HCT116 (cell line): Measurements from ENCODE around the gene ABL1. TPM values are rescaled to one million over a fixed set of nuclear protein-coding genes. Genes with fewer than 3 reads are reported as not detected.

Source experiments
- ATAC-seq: fragments of 200-7000 bp; cut with Tn5 transposase; 2 replicates; pipeline ENCODE4 v1.9.1; 2020; ENCODE audit warnings: mild to moderate bottlenecking, moderate library complexity
- BruUV-seq: library from RNA; stranded (reverse); fragments of 400-500 nt; replicated peaks from 2 replicates; lab custom pipeline; 2021; lab: Mats Ljungman, UMichigan
- CTCF ChIA-PET: fragments of 300-600 bp; sonication (Branson Sonifier 250); formaldehyde crosslinking; loops from one replicate; lab custom pipeline; 2021; ENCODE audit warnings: antibody characterized with exemption; lab: Charles Lee
- POLR2A ChIA-PET: fragments of 300-600, 350-600 bp; sonication (Branson Sonifier 250); formaldehyde crosslinking; loops from one replicate; lab custom pipeline; 2021; ENCODE audit warnings: antibody characterized with exemption; lab: Charles Lee
- RAD21 ChIA-PET, 2 experiments: fragments of 300-600 bp; sonication (Branson Sonifier 250); formaldehyde crosslinking; loops; one replicate each; lab custom pipeline; 2023; ENCODE audit warnings: low total read pairs in 2 of 2; ENCODE audit not compliant: uncharacterized antibody in 2 of 2, unreplicated experiment in 2 of 2, low non-redundant PET in 1 of 2; lab: Charles Lee
- DNase-seq: peaks from one replicate; pipeline ENCODE4 v3.0.0-alpha.2; 2010; ENCODE audit warnings: low read depth, low spot score
- H2AFZ ChIP-seq: fragments of 200-600 bp; shearing (Covaris generic), sonication (generic); 2 replicates; pipeline ENCODE4 v1.6.1; 2017; ENCODE audit warnings: low read depth, mixed run types, mixed read lengths, antibody characterized with exemption, low read length; ENCODE audit not compliant: poor library complexity, severe bottlenecking
- H3K27ac ChIP-seq: 2 replicates; pipeline ENCODE4 v1.5.1; 2012; ENCODE audit warnings: low read depth, low read length
- H3K27me3 ChIP-seq: fragments of 200-600 bp; sonication (generic); 2 replicates; pipeline ENCODE4 v1.6.1; 2016; ENCODE audit warnings: mixed run types, low read length, mixed read lengths; ENCODE audit not compliant: insufficient read depth
- H3K36me3 ChIP-seq, 2 experiments: fragments of 200-500 bp in 1 of 2; fragments of 200-600 bp in 1 of 2; sonication (Bioruptor generic) in 1 of 2; sonication (generic) in 1 of 2; 2 replicates each; pipeline versions ENCODE4 v1.5.1 to v1.6.1; 2014 to 2016; ENCODE audit warnings: low read length in 2 of 2, inconsistent platforms in 1 of 2, mixed read lengths in 1 of 2, mixed run types in 1 of 2; ENCODE audit not compliant: insufficient read depth in 2 of 2, control insufficient read depth in 1 of 2
- H3K4me1 ChIP-seq, 2 experiments: fragments of 200-600 bp in 1 of 2; sonication (generic) in 1 of 2; 2 replicates each; pipeline versions ENCODE4 v1.5.1 to v1.6.1; 2012 to 2017; ENCODE audit warnings: low read length in 2 of 2, inconsistent platforms in 1 of 2, mild to moderate bottlenecking in 1 of 2, mixed read lengths in 1 of 2, mixed run types in 1 of 2, moderate library complexity in 1 of 2; ENCODE audit not compliant: insufficient read depth in 2 of 2, control insufficient read depth in 1 of 2
- H3K4me2 ChIP-seq: fragments of 200-600 bp; sonication (generic); 2 replicates; pipeline ENCODE4 v1.6.1; 2017; ENCODE audit warnings: mixed run types, low read length, mixed read lengths
- H3K4me3 ChIP-seq, 2 experiments: fragments of 200-600 bp in 1 of 2; sonication (generic) in 1 of 2; replicated peaks in 1 of 2; 2 replicates each; pipeline ENCODE4 v1.5.1; 2011 to 2016; ENCODE audit warnings: low read length in 2 of 2, control low read depth in 1 of 2, low read depth in 1 of 2, mild to moderate bottlenecking in 1 of 2, mixed read lengths in 1 of 2, mixed run types in 1 of 2
- H3K79me2 ChIP-seq: fragments of 200-600 bp; sonication (generic); 2 replicates; pipeline ENCODE4 v1.6.1; 2017; ENCODE audit warnings: mild to moderate bottlenecking, mixed run types, low read length, moderate library complexity, mixed read lengths; ENCODE audit not compliant: insufficient read depth
- H3K9ac ChIP-seq: fragments of 200-600 bp; sonication (generic); 2 replicates; pipeline ENCODE4 v1.6.1; 2016; ENCODE audit warnings: low read length, mixed read lengths
- H3K9me2 ChIP-seq: fragments of 200-600 bp; sonication (generic), shearing (Covaris generic); 2 replicates; pipeline ENCODE4 v1.6.1; 2017; ENCODE audit warnings: mixed run types, mild to moderate bottlenecking, moderate library complexity; ENCODE audit not compliant: insufficient read depth
- H3K9me3 ChIP-seq, 2 experiments: fragments of 200-500 bp in 1 of 2; fragments of 200-600 bp in 1 of 2; sonication (Bioruptor generic) in 1 of 2; sonication (generic) in 1 of 2; 2 replicates each; pipeline ENCODE4 v1.6.1; 2014 to 2017; ENCODE audit warnings: low read length in 2 of 2, mixed read lengths in 2 of 2, inconsistent platforms in 1 of 2, low read depth in 1 of 2, mild to moderate bottlenecking in 1 of 2, mixed run types in 1 of 2, moderate library complexity in 1 of 2; ENCODE audit not compliant: control insufficient read depth in 1 of 2, insufficient read depth in 1 of 2
- H4K20me1 ChIP-seq: fragments of 200-600 bp; sonication (generic), shearing (Covaris generic); 2 replicates; pipeline ENCODE4 v1.6.1; 2017; ENCODE audit warnings: mixed run types, mild to moderate bottlenecking, moderate library complexity; ENCODE audit not compliant: insufficient read depth
- EGR1 ChIP-seq: IDR thresholded peaks from 2 replicates; pipeline ENCODE4 v1.6.1; 2012; ENCODE audit warnings: low read depth
- EZH2 ChIP-seq: fragments of 200-600 bp; sonication (generic); IDR thresholded peaks from 2 replicates; pipeline ENCODE4 v1.6.1; 2017; ENCODE audit warnings: antibody characterized with exemption, mixed run types
- EZH2phosphoT487 ChIP-seq: fragments of 200-600 bp; IDR thresholded peaks from 2 replicates; pipeline ENCODE4 v1.6.1; 2018; ENCODE audit warnings: antibody characterized with exemption, borderline replicate concordance
- FOSL1 ChIP-seq: IDR thresholded peaks from 2 replicates; pipeline ENCODE4 v1.6.1; 2012; ENCODE audit warnings: low read depth
- POLR2A ChIP-seq: IDR thresholded peaks from 2 replicates; pipeline ENCODE4 v1.7.0; 2011; ENCODE audit warnings: borderline replicate concordance; ENCODE audit not compliant: insufficient read depth, insufficient read length; ENCODE audit errors: extremely low read depth
- POLR2AphosphoS5 ChIP-seq: IDR thresholded peaks from 2 replicates; pipeline ENCODE4 v1.6.1; 2011; ENCODE audit warnings: mild to moderate bottlenecking, low read depth, low read length, moderate library complexity
- RAD21 ChIP-seq: IDR thresholded peaks from 2 replicates; pipeline ENCODE4 v1.6.1; 2012; ENCODE audit warnings: low read depth, mild to moderate bottlenecking
- SP1 ChIP-seq: IDR thresholded peaks from 2 replicates; pipeline ENCODE4 v1.6.1; 2012; ENCODE audit warnings: low read depth
- SRF ChIP-seq: IDR thresholded peaks from 2 replicates; pipeline ENCODE4 v1.6.1; 2012; ENCODE audit warnings: low read depth
- ZNF274 ChIP-seq: fragments of 200-500 bp; sonication (Bioruptor generic); IDR thresholded peaks from 2 replicates; pipeline ENCODE4 v1.6.1; 2014; ENCODE audit warnings: mild to moderate bottlenecking, low read depth, low read length, inconsistent platforms
- intact Hi-C: fragments of 100-400 bp; cut with micrococcal nuclease; formaldehyde crosslinking; loops from 2 replicates; pipeline ENCODE4 v1.10.0; 2022
- total RNA-seq: library from RNA; stranded (reverse); gene quantifications from one replicate; pipeline ENCODE4 v1.2.1, GENCODE V29; 2021; ENCODE audit not compliant: unreplicated experiment
- TF ChIP-seq, protein P1 (sequence below): IDR thresholded peaks from 2 replicates; pipeline ENCODE4 v1.6.1; 2012
- TF ChIP-seq, protein P2 (sequence below), 3 experiments: fragments of 200-600 bp in 1 of 3; sonication (generic) in 1 of 3; IDR thresholded peaks in 2 of 3; conservative IDR thresholded peaks in 1 of 3; 2 replicates each; pipeline ENCODE4 v1.5.1; 2012 to 2017; ENCODE audit warnings: low read depth in 2 of 3, low read length in 2 of 3, antibody characterized with exemption in 1 of 3, borderline replicate concordance in 1 of 3, control low read depth in 1 of 3, mild to moderate bottlenecking in 1 of 3, mixed read lengths in 1 of 3, mixed run types in 1 of 3, moderate library complexity in 1 of 3; ENCODE audit not compliant: insufficient read depth in 1 of 3

ABL1 gene
- total RNA-seq, 1 experiment from 2014 or later, result 54.7 TPM

DNA sequence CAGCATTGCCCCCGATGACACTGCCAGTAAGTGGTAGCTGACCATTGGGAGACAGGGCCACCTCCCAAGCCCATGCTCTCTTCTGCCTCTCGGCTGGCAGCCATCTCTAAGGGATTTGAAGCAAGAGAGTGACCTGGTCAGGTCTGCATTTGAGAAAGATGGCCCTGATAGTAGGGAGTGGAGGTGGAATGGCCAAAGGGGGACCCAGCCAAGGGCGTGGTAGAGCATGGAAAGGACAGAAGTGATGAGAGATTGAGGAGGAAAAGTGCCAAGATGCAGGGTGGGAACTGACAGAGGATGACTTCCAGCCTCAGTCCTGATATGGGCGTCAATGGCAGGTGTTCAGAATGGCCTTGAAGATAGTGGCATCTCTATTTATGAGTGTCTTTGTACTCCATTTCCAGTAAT is 9.0 kb downstream of the ABL1 start:
- CTCF ChIA-PET, result no interaction called here
- Histone ChIP-seq H3K9ac (no peak overlapping the region), H4K20me1 (peaks cover 11% of the 10 kb centered on the region; the same call in 1 of the 2 replicates), H3K4me1 (peaks cover 41 to 45% of the 10 kb centered on the region in 2 experiments), H3K9me3 (no peaks in the 10 kb centered on the region), H2AFZ (no peak overlapping the region), H3K79me2 (peaks cover 100% of the 10 kb centered on the region), H3K36me3 (no peaks in the 10 kb centered on the region), H3K9me2 (no peaks in the 10 kb centered on the region), H3K27me3 (no peaks in the 10 kb centered on the region), H3K4me2 (no peak overlapping the region), H3K27ac (no peak overlapping the region), H3K4me3 (no peak overlapping the region)
- RAD21 ChIA-PET, result no interaction called here
- TF ChIP-seq FOSL1 (no peak), ZNF274 (no peak), SP1 (no peak), EZH2phosphoT487 (no peak), POLR2A (no peak), SRF (no peak), EGR1 (no peak), EZH2 (no peak), POLR2AphosphoS5 (no peak), RAD21 (no peak)
- TF ChIP-seq, protein P1, sequence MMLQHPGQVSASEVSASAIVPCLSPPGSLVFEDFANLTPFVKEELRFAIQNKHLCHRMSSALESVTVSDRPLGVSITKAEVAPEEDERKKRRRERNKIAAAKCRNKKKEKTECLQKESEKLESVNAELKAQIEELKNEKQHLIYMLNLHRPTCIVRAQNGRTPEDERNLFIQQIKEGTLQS, result no peak
- TF ChIP-seq, protein P2, sequence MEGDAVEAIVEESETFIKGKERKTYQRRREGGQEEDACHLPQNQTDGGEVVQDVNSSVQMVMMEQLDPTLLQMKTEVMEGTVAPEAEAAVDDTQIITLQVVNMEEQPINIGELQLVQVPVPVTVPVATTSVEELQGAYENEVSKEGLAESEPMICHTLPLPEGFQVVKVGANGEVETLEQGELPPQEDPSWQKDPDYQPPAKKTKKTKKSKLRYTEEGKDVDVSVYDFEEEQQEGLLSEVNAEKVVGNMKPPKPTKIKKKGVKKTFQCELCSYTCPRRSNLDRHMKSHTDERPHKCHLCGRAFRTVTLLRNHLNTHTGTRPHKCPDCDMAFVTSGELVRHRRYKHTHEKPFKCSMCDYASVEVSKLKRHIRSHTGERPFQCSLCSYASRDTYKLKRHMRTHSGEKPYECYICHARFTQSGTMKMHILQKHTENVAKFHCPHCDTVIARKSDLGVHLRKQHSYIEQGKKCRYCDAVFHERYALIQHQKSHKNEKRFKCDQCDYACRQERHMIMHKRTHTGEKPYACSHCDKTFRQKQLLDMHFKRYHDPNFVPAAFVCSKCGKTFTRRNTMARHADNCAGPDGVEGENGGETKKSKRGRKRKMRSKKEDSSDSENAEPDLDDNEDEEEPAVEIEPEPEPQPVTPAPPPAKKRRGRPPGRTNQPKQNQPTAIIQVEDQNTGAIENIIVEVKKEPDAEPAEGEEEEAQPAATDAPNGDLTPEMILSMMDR (IDR thresholded peaks at IDR 0.05 in 2 of 3, conservative IDR thresholded peaks at IDR 0.05 in 1 of 3; ENCODE audit: borderline replicate concordance in 1 of 3, insufficient read depth in 1 of 3, low read depth in 2 of 3, low read length in 2 of 3), result no peak
- ATAC-seq, result no peak
- intact Hi-C loops, result no loop called here
- no TSS peak for BruUV-seq
- DNase-seq, result no peak
- POLR2A ChIA-PET, result no interaction called here
